Activated CD4-positive, alpha-beta T cell treated with anti-CD3 and anti-CD28 coated beads, Interleukin-2, amount 50 U/mL, for 1 hour (primary cell): ENCODE measurements around the gene PRKCE.
"Not testable (repeated sequence)": the region's sequence is repeated elsewhere in the genome, so short reads cannot be mapped to it uniquely, and the experiment has no call there.

Experiments
- DNase-seq: peaks from one replicate; pipeline ENCODE4 v3.0.0-alpha.2; 2020

Gene PRKCE

GRCh38 chr2:45876611-45877010 is 225.1 kb downstream of the PRKCE start:
- no peak for DNase-seq

- no peak for DNase-seq
Observed at GRCh38 chr2:45879406-45879805, 227.9 kb downstream of the PRKCE start.

GRCh38 chr2:45879936-45880335 is 228.5 kb downstream of the PRKCE start:
- DNase-seq, result no peak

DNA sequence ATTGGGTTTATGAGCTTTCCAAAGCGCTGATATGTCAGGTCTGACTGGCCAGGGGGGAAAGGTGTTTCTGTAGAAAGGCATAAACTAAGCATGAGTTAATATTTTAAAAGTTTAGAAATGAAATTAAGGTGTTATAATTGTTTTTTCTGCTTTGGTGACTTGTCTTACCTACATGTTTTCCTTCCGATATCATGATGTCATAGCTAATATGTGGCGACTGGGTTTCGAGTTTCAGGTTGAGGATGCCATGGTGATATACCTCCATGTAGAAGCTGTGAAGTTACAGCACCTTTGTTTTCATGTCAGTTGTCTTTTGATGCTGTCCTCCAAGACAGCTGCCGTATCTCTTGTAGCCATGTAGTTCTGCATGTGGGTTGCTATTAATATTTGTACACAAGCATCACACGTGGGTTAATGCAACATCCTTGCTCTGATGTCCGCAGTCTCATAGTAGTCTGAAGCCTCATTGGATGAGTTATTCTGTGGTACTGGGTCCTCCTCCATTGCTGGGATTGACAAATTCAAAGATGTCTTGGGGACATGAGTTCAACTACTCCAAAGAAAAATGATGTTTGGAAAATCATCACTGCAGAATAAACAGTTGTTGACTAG is 230.6 kb downstream of the PRKCE start:
- DNase-seq, result no peak

DNA sequence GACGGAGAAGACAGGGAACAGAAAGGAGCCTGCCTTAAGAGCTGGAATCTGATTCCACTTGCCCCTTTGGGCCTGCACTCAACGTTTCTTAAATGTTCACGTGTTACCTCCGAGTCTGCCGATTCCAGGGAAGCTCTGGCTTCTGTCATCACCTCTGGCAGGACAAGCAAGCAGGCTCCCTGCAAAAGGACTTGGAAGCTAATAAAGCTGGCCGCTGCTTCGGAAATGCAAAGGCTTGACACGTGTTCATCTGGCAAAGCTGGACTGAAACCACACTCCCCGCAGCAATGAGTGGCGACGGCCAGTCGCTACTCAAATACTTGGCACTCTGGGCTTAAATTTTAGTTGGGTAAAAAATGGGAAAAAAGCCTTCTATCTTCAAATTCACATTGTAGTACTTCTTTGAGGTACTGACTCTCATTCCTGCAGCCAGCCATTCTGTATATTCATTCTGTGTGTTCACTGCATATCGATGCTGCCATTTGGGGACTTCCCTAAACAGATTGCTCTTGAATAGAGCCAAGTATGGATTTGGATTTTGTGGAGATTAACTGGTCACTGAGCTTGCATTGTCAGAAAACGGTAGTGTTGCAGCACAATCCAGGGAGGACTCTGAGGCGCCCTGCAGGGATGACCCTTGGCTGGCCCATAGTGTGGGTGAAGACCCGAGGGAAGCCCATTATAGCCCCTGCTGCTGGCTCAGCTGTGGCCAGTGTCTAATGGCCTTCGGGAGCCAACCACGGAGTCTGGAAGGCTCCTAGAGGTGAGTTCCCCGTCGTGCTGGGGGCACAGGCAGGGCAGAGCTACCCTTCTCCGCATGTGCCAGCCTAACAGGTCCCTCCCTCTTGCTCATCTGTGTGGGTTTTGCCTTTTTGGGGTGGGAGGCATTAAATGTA is 231.5 kb downstream of the PRKCE start:
- DNase-seq, result no peak

GRCh38 chr2:45883603-45884000 is 232.1 kb downstream of the PRKCE start:
- DNase-seq, result no peak

- no peak for DNase-seq
Observed at GRCh38 chr2:45884126-45884525, 232.7 kb downstream of the PRKCE start.

DNA sequence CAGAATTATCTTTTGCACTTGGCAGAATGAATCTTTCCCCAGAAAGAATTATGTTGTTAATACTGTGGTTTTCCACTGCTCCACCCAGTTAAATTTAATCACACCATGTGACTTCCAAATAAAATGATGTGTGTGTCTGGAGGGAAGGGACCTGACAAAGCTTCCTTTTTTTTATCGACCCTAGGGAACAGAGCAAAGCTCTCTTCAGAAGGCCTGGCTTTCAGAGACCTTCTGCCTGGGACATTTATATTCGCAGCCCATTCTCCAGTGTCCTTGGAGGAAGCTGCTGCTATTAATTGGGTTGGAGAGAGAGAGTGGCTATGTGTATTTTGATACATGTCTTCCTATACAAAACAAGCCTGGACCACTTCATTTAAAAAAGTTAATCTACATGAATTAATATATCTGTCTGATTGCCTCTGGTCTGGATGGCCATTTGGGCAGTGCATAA is 233.7 kb downstream of the PRKCE start:
- DNase-seq, result no peak

GRCh38 chr2:45886171-45886663 is 234.7 kb downstream of the PRKCE start:
- no peak for DNase-seq

DNA sequence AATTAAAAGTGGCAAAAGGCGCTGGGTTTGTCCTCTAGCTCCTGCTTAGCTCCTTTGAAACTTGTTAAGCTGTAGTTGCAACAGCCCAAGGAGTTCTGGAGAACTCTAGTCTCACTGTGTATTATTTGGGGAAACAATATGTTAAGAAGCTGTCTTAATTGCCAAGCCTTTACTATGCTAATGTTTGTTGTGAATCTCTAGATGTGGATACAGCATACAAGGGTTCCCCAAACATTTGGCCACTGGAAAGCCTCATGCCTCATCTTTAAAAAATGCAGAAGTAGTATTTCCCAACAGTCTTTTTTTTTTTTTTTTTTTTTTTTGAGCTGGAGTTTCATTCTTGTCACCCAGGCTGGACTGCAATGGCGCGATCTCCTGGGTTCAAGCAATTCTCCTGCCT is 236.7 kb downstream of the PRKCE start:
- no peak for DNase-seq

- DNase-seq, result no peak
Observed at GRCh38 chr2:45888641-45889040, 237.2 kb downstream of the PRKCE start.

GRCh38 chr2:45889053-45889452 is 237.6 kb downstream of the PRKCE start:
- DNase-seq, result peak; percentile 8

DNA sequence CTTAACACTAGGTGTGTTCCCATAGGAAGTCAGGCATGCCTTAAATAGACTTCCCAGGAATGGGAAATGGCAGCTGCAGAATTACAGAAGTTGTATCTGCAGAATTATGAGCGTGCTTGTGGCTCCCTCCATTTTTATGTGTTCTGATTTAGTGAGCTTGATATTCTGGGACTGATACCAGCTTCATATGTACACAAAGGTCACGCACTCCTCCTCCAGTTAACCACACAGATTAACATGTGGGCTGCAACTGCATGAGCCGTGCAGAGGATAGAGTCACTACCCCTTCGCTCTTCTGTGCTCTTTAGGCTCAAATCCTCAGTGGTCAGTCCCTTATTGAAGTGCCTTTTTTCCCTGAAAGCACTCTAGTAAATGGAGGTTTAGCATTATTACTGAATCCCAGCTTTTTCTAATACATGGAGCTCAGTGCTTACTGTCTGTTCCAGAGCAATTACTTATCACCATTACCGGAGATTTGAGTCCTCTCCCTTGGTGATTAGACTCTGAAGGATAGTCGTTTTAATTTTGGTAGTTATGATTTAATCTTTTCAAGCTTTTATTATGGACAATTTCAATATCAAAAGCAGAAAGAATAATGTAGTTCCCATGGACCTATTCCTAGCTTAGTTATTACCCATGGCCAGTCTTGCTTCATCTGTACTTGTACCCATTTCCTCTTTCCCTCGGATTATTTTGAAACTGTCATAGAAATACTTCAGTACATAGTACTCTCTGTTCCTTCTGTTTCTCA is 238.3 kb downstream of the PRKCE start:
- DNase-seq, result no peak

- not testable (repeated sequence) for DNase-seq
Observed at GRCh38 chr2:45890371-45890646, 238.8 kb downstream of the PRKCE start.

- DNase-seq, result no peak
Observed at GRCh38 chr2:45890819-45891218, 239.3 kb downstream of the PRKCE start.

DNA sequence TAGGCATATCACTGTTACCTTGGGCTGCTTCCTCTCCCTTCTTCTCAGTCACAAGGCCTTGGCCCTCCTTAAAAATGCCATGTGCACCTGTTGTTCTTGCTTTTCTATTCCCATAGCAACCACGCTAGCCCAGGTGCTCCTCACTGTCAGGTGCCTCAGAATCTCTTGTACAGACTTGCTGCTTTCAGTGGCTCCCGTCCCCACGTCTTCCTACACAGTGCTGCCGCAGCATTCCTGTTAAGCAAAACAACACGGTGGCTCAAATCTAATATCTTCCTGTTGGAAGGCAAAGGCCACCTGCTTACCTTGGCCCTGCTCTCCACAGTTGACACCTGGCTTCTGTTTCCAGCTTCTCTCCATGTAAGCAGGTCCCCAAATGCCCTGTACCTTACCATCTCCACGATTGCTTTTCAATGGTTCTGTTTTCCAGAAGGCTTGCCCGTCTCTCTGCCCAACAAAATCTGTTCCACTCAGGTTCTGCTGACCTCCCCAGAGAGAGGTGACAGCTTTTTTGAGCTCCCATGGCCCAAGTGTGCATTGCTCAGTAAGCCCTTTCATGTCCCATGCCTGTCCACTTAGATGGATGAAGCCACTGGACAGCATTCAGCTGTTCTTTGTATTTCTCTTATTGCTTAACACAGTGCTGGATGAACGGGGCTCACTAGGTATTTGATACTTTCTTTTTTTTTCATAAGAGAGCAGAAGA is 240.4 kb downstream of the PRKCE start:
- DNase-seq, result no peak

- no peak for DNase-seq
Observed at GRCh38 chr2:45892425-45892745, 240.9 kb downstream of the PRKCE start.

DNA sequence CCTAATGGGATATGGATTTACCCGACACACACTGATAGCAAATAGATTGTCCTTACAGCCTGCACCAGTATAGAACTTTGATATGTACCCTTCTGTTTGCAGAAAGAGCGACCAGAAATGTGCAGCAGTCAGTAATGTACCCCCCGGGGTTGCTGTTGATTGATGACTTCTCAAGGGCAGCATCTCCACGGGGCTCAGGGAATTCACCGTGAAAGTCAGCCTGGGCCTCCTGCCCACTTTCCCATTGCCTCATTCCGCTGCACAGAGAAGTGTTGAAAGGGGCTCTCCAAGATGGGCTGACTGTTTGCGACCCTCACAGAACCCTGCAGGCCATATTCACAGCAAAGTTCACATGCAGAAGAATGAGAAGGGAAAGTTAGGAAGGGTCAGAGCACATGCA is 241.3 kb downstream of the PRKCE start:
- no peak for DNase-seq

- no peak for DNase-seq
Observed at GRCh38 chr2:45894211-45894610, 242.7 kb downstream of the PRKCE start.

- no peak for DNase-seq
Observed at GRCh38 chr2:45895241-45895861, 243.9 kb downstream of the PRKCE start.

DNA sequence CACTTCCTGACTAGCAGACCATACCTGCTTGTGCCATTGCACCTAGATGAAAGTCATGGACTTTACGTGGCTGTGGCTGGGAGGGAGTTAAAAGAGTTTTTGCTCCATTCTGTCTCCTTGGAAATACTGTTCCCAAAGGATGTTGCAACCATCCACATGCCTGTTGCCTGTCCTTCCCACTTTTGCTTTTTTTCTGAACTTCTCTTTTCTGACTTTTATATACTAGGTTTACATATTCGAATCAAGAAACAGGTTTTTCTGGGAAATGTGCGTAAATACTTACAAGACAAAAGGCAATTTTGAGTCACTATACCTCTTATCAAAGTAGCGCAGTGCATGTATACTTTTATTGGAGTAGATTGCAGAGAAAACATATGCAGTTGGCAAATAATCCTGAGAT is 244.8 kb downstream of the PRKCE start:
- no peak for DNase-seq

DNA sequence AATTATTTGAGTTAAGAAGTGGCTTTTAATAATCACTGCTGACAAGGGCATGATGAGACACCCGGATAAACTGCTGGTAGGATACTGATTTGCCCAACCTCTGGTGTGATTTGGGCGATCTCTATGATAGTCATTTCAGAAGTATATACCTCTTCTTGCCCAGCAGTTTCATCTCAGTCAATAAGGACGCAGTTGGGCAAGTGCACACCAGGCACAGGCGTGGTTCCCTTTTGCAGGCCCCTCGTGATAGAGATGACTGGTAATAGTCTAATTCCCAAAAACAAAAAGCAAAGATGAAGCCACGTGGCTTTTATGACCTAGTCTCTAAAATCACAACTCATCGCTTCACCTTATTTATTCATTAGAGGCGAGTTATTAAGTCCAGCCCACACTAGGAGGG is 246.4 kb downstream of the PRKCE start:
- DNase-seq, result no peak

GRCh38 chr2:45898819-45899218 is 247.3 kb downstream of the PRKCE start:
- no peak for DNase-seq
